GM12878 (cell line): ENCODE data around the gene EFNA4. TPM values are rescaled to one million over a fixed set of nuclear protein-coding genes. Genes with fewer than 3 reads are reported as not detected.

Experiments used
- ATAC-seq: fragments of 200-7000 bp; cut with Tn5 transposase; 3 replicates; pipeline ENCODE4 v1.9.1; 2020; ENCODE audit warnings: mild to moderate bottlenecking, moderate library complexity
- BruUV-seq: library from RNA; stranded (reverse); fragments of 400-500 nt; replicated peaks from 2 replicates; lab custom pipeline; 2021; lab: Mats Ljungman, UMichigan
- CTCF ChIA-PET: fragments of 300-600 bp; sonication (Branson Sonifier 250); formaldehyde crosslinking; extraction: SDS; loops from one replicate; lab custom pipeline; 2021; ENCODE audit warnings: inconsistent platforms; lab: Yijun Ruan, JAX
- POLR2A ChIA-PET: fragments of 350-600 bp; formaldehyde crosslinking; extraction: SDS; loops from one replicate; lab custom pipeline; 2021; ENCODE audit warnings: inconsistent platforms; lab: Charles Lee
- RAD21 ChIA-PET: fragments of 300-600 bp; sonication (Branson Sonifier 250); formaldehyde crosslinking; loops from one replicate; lab custom pipeline; 2023; ENCODE audit warnings: antibody characterized with exemption; ENCODE audit not compliant: unreplicated experiment; lab: Charles Lee
- SMC1A ChIA-PET: fragments of 300-600 bp; sonication (Branson Sonifier 250); formaldehyde crosslinking; loops from one replicate; lab custom pipeline; 2023; ENCODE audit not compliant: unreplicated experiment, uncharacterized antibody; lab: Charles Lee
- DNase-seq: peaks from one replicate; pipeline ENCODE4 v3.0.0-alpha.2; 2011; ENCODE audit warnings: low read depth, low spot score
- FAIRE-seq: peaks from 3 replicates; lab custom pipeline; 2011; peaks lifted over from hg19 to GRCh38; lab: Jason Lieb, UNC
- H2AFZ ChIP-seq: 2 replicates; pipeline ENCODE4 v1.6.0; 2011; ENCODE audit warnings: low read depth, low read length, control low read depth; ENCODE audit not compliant: control insufficient read depth
- H3K27ac ChIP-seq: 2 replicates; pipeline ENCODE4 v1.5.1; 2011; ENCODE audit warnings: control low read depth; ENCODE audit not compliant: control insufficient read depth, insufficient read depth
- H3K27me3 ChIP-seq, 2 experiments: replicated peaks in 1 of 2; 2 replicates each; pipeline versions ENCODE4 v1.6.0 to v1.6.1; 2011; ENCODE audit warnings: low read length in 1 of 2; ENCODE audit not compliant: control insufficient read depth in 2 of 2, insufficient read depth in 2 of 2
- H3K36me3 ChIP-seq, 2 experiments: 2 replicates each; pipeline ENCODE4 v1.5.1; 2011; ENCODE audit warnings: low read length in 1 of 2; ENCODE audit not compliant: control insufficient read depth in 2 of 2, insufficient read depth in 2 of 2
- H3K4me1 ChIP-seq: 2 replicates; pipeline ENCODE4 v1.6.1; 2011; ENCODE audit warnings: mild to moderate bottlenecking, low read length, moderate library complexity, mixed read lengths; ENCODE audit not compliant: control insufficient read depth, insufficient read depth
- H3K4me2 ChIP-seq: 2 replicates; pipeline ENCODE4 v1.6.0; 2011; ENCODE audit warnings: control low read depth; ENCODE audit not compliant: control insufficient read depth, insufficient read depth
- H3K4me3 ChIP-seq: fragments of 200-600 bp; sonication (generic); 2 replicates; pipeline ENCODE4 v1.5.1; 2016
- H3K79me2 ChIP-seq: 2 replicates; pipeline ENCODE4 v1.6.0; 2011; ENCODE audit warnings: low read length; ENCODE audit not compliant: control insufficient read depth, insufficient read depth
- H3K9ac ChIP-seq: 2 replicates; pipeline ENCODE4 v1.8.0; 2011; ENCODE audit warnings: low read length, control low read depth, mixed read lengths; ENCODE audit not compliant: control insufficient read depth, insufficient read depth
- H3K9me3 ChIP-seq: replicated peaks from 3 replicates; pipeline ENCODE4 v1.5.1; 2011; ENCODE audit warnings: mild to moderate bottlenecking, low read length; ENCODE audit not compliant: control insufficient read depth, insufficient read depth
- H4K20me1 ChIP-seq: 2 replicates; pipeline ENCODE4 v1.6.0; 2011; ENCODE audit not compliant: control insufficient read depth, insufficient read depth
- ASH2L ChIP-seq: fragments of 300-600, 200-600 bp; sonication (generic); IDR thresholded peaks from 2 replicates; pipeline ENCODE4 v1.6.1; 2017; ENCODE audit warnings: low read depth, mild to moderate bottlenecking, borderline replicate concordance
- EGR1 ChIP-seq, 2 experiments: IDR thresholded peaks; 1 replicate in 1 of 2; 2 replicates in 1 of 2; pipeline ENCODE4 v1.6.1; 2011 to 2012; ENCODE audit warnings: low read depth in 2 of 2, low read length in 2 of 2, borderline replicate concordance in 1 of 2, mild to moderate bottlenecking in 1 of 2, moderate library complexity in 1 of 2
- IRF3 ChIP-seq: fragments of 450-650 bp; IDR thresholded peaks from 2 replicates; pipeline ENCODE4 v1.6.1; 2014; ENCODE audit warnings: mild to moderate bottlenecking
- KAT2A ChIP-seq: conservative IDR thresholded peaks from 2 replicates; pipeline ENCODE4 v1.6.1; 2011; ENCODE audit warnings: low read depth, low read length; ENCODE audit not compliant: control insufficient read depth
- LARP7 ChIP-seq: fragments of 450-650 bp; IDR thresholded peaks from 2 replicates; pipeline ENCODE4 v1.6.1; 2017; ENCODE audit warnings: mild to moderate bottlenecking
- MEF2A ChIP-seq: IDR thresholded peaks from 2 replicates; pipeline ENCODE4 v1.6.1; 2011; ENCODE audit warnings: low read depth, mild to moderate bottlenecking, low read length, moderate library complexity; ENCODE audit not compliant: insufficient read depth
- MLLT1 ChIP-seq: fragments of 450-650 bp; IDR thresholded peaks from 2 replicates; pipeline ENCODE4 v1.6.1; 2016; ENCODE audit warnings: mild to moderate bottlenecking
- MYB ChIP-seq: fragments of 150-350 bp; IDR thresholded peaks from 2 replicates; pipeline ENCODE4 v1.6.1; 2014; ENCODE audit warnings: mild to moderate bottlenecking, low read depth, low read length, borderline replicate concordance
- PAX8 ChIP-seq: fragments of 450-650 bp; IDR thresholded peaks from 2 replicates; pipeline ENCODE4 v1.6.1; 2017; ENCODE audit warnings: mild to moderate bottlenecking, moderate library complexity
- POLR2AphosphoS5 ChIP-seq: IDR thresholded peaks from 2 replicates; pipeline ENCODE4 v1.6.1; 2011; ENCODE audit warnings: mild to moderate bottlenecking, low read length, inconsistent platforms
- RELA ChIP-seq: fragments of 450-650 bp; IDR thresholded peaks from 2 replicates; pipeline ENCODE4 v1.8.0; 2014; ENCODE audit warnings: borderline replicate concordance; ENCODE audit not compliant: partially characterized antibody
- SIN3A ChIP-seq: IDR thresholded peaks from 2 replicates; pipeline ENCODE4 v1.6.1; 2012; ENCODE audit warnings: low read depth, low read length, improper control_type of control experiment
- SIX5 ChIP-seq: IDR thresholded peaks from 2 replicates; pipeline ENCODE4 v1.6.1; 2011; ENCODE audit warnings: mild to moderate bottlenecking, low read depth, low read length, moderate library complexity; ENCODE audit not compliant: severe bottlenecking
- SP1 ChIP-seq: IDR thresholded peaks from one replicate; pipeline ENCODE4 v1.6.1; 2011; ENCODE audit warnings: low read depth, low read length
- SREBF2 ChIP-seq: IDR thresholded peaks from 2 replicates; pipeline ENCODE4 v1.6.1; 2012; ENCODE audit warnings: mild to moderate bottlenecking, low read length
- SUZ12 ChIP-seq: fragments of 200-600 bp; sonication (generic); IDR thresholded peaks from one replicate; pipeline ENCODE4 v1.6.1; 2018; ENCODE audit warnings: antibody characterized with exemption, mild to moderate bottlenecking; ENCODE audit not compliant: unreplicated experiment
- TCF12 ChIP-seq: IDR thresholded peaks from 2 replicates; pipeline ENCODE4 v1.6.1; 2011; ENCODE audit warnings: low read depth, mild to moderate bottlenecking, low read length
- YY1 ChIP-seq: IDR thresholded peaks from 2 replicates; pipeline ENCODE4 v1.6.1; 2011; ENCODE audit warnings: low read depth, mild to moderate bottlenecking, low read length
- ZNF207 ChIP-seq: fragments of 450-650 bp; IDR thresholded peaks from 2 replicates; pipeline ENCODE4 v1.6.1; 2014; ENCODE audit warnings: antibody characterized with exemption, mild to moderate bottlenecking, borderline replicate concordance
- ZNF274 ChIP-seq: IDR thresholded peaks from one replicate; pipeline ENCODE4 v1.8.0; 2011; ENCODE audit not compliant: insufficient read length, insufficient read depth
- ZZZ3 ChIP-seq: IDR thresholded peaks from 2 replicates; pipeline ENCODE4 v1.6.1; 2011; ENCODE audit warnings: low read depth; ENCODE audit not compliant: control insufficient read depth, insufficient read length
- WGBS: methylation state at CpG from one replicate; pipeline ENCODE4 v1.1.6; 2016; ENCODE audit warnings: low lambda C conversion rate; ENCODE audit not compliant: insufficient replicate concordance, insufficient coverage; ENCODE audit errors: missing lambda C conversion rate; 5-methylcytosine and 5-hydroxymethylcytosine counted together
- in situ Hi-C: fragments of 300-500 bp; cut with MboI; formaldehyde crosslinking; loops from 9 replicates; pipeline ENCODE4 v1.14.3; 2018; ENCODE audit warnings: mixed read lengths
- intact Hi-C: fragments of 100-400 bp; cut with micrococcal nuclease; formaldehyde crosslinking; loops from one replicate; pipeline ENCODE4 v1.14.2; 2022; ENCODE audit not compliant: unreplicated experiment
- polyA plus RNA-seq, 11 experiments: library from polyadenylated mRNA; depleted of rRNA in 4 of 11; unstranded in 6 of 11; stranded (reverse) in 5 of 11; fragments of >200 nt; fragmentation: Nextera tagmentation in 4 of 11; fragmentation: Illumina TruSeq in 1 of 11; extraction: Ambion mirVana in 4 of 11; extraction: Trizol in 1 of 11; gene quantifications; 1 replicate in 1 of 11; 2 replicates in 10 of 11; pipeline versions ENCODE4 v1.2.1 to v1.2.3, GENCODE V29; 2011 to 2016; ENCODE audit warnings: inconsistent platforms in 2 of 11, missing spikeins in 2 of 11, low read depth in 1 of 11
- total RNA-seq, 4 experiments: library from RNA; depleted of rRNA in 3 of 4; stranded (reverse); fragments of >200 nt in 3 of 4; fragmentation: Illumina TruSeq in 1 of 4; extraction: Trizol in 1 of 4; gene quantifications; 2 replicates each; pipeline versions ENCODE4 v1.2.1 to v1.2.3, GENCODE V29; 2013 to 2021

Gene EFNA4
- total and polyA plus RNA-seq, 10 of the 15 experiments (the other 5 are each of a cell fraction or from before 2014, with no cell fraction given) = 0.52 to 14.1 (median 4.8) TPM

GRCh38 chr1:155092131-155092530 is 28.6 kb downstream of the EFNA4 start (continued):
- TF ChIP-seq ASH2L (no peak), MEF2A (no peak), SP1 (no peak), ZNF207 (no peak), EGR1 (IDR thresholded peaks at IDR 0.05; ENCODE audit: borderline replicate concordance in 1 of 2, low read depth in 2 of 2, low read length in 2 of 2) (no peak), SIN3A (no peak)

- Histone ChIP-seq H2AFZ (no peak overlapping the region), H3K27ac (no peak overlapping the region), H3K27me3 (peaks cover 0 to 2% of the 10 kb centered on the region in 2 experiments; a peak in 1 of 4 replicates), H3K9ac (no peak overlapping the region), H3K4me3 (no peak overlapping the region), H3K9me3 (no peaks in the 10 kb centered on the region), H3K4me2 (no peak overlapping the region), H4K20me1 (no peaks in the 10 kb centered on the region), H3K4me1 (peaks cover 3% of the 10 kb centered on the region; the same call in 1 of the 2 replicates), H3K79me2 (no peaks in the 10 kb centered on the region), H3K36me3 (no peaks in the 10 kb centered on the region)
- 49% methylated on average over 12 of the region's 12 CpGs for WGBS
- TF ChIP-seq SUZ12 (no peak), YY1 (no peak), IRF3 (no peak), PAX8 (no peak), RELA (no peak), ZNF274 (no peak), TCF12 (no peak), ZZZ3 (no peak), POLR2AphosphoS5 (no peak), MYB (no peak), MLLT1 (no peak), SREBF2 (no peak), LARP7 (no peak), KAT2A (no peak), SIX5 (no peak)
- in situ Hi-C loops = loop anchor here (5.0 kb wide), 1 partner anchor 75 kb away; no protein-coding TSS in a partner anchor
- ChIA-PET POLR2A (interaction anchor here (0.8 kb wide), 1 partner anchor 151 kb away, joined by 3 read pairs; no protein-coding TSS in a partner anchor), CTCF (interaction anchor here (1.8 to 6.8 kb wide), 8 partner anchors 17 to 77 kb away, joined by 6 to 284 read pairs (median 8); partner anchors contain the start of genes KRTCAP2 and TRIM46), SMC1A (interaction anchor here (1.1 to 2.7 kb wide), 4 partner anchors 15 to 80 kb away, joined by 3 to 36 read pairs (median 14); partner anchors contain the start of gene KRTCAP2), RAD21 (interaction anchor here (1.8 to 5.1 kb wide), 3 partner anchors 43 to 80 kb away, joined by 9 to 71 read pairs (median 20); partner anchors contain the start of genes KRTCAP2 and SLC50A1)
- BruUV-seq = no TSS peak
- DNase-seq (no peak), ATAC-seq (no peak), FAIRE-seq (no peak)
- intact Hi-C loops = no loop called here
Measured at GRCh38 chr1:155092641-155093040, 29.1 kb downstream of the EFNA4 start.
